GM18873 (cell line): ENCODE measurements around the gene NRXN3.

Experiments used
- ATAC-seq: cut with Tn5 transposase; IDR thresholded peaks from one replicate; pipeline ENCODE4 v1.9.1; 2021; ENCODE audit warnings: mild to moderate bottlenecking, moderate library complexity, moderate number of reproducible peaks; ENCODE audit not compliant: unreplicated experiment, low FRiP score

Gene NRXN3

DNA sequence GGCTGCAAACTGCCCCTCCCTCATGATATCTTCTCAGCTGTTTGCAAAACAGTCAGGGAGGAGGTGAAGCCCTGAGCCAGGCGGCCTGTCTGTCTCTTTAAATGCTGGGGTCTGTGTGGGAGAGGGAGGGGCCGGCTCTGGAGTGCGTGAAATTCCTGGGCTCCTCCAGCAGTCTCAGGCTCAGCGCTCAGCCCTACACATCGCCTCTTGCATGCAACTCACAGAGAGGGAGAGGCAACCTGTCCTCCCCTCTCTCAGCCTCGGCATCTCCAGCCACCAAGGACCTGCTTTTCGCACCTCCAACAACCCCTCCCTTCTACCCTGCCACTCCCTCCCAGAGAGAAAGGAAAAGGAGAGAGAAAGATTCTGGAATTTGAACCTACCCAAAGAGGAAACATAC lies at the start of gene NRXN3:
TSS of gene NRXN3 (plus strand) at position 171 of the 400 bp plus-strand sequence. CDS start 72,721 bp downstream, outside the sequence.
- ATAC-seq, result no peak

DNA sequence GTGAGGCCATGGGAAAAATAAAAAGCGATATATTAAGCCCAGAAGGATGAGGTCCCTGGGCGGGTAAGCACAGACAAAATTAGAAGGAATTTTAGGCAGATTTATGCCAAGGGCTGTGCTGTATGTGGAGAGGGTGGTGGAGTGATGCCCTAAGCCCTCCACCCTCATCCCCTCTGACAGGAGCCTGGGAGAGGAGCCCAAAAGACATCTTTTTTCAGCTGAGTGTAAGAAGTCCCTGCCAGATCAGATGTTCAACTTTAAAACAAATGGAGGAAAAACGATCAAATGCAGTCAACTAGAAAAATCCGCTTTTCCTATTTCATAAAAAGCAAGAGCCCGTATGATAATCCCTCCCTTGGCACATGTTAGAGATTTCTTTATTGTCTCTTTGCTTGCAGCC lies 47.7 kb upstream of the NRXN3 start:
- no peak for ATAC-seq

DNA sequence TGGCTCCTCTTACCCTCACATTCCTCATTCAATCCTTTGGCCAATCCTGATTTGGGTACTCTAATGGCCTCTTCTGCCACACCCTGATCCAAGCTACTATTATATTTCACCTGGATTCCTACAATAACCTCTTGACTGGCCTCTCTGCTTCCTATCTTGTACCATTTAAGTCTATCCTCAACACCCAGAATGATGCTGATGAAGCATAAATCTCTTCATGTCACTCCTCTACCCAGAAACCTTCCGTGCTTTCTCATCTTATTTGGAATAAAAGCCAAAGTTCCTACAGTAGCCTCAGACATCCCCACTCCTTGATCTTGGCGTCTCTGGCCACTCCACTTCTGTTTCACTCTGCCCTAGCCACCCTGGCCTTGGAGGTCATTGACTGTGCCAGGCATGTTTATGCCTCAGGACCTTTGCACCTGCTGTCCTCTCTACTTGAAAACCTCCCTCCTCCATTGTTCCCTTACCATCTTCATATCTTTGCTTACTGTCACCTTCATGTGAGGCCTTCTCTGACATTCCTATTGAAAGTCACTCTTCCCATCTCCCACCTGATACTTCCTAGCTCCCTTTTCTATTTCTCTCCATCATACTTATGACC lies 46.4 kb upstream of the NRXN3 start:
- no peak for ATAC-seq

DNA sequence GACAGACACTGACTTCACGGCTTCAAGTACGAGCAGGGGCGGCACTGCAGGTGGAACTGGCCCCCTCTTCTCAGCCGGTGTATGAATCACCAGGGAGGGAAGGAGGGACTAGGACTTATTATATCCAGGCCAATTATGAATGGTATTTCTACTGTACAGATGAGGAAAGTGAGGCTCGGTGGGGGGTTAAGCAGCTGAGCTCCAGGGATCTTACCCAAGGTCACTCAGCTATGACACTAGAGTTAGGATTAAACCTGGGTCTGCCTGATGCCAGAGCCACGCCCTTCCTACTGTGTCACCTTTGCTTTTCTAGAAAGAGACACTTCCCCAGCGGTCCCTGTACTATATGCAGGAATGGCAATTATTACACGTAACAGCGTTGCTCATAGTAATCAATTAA lies 42.2 kb upstream of the NRXN3 start:
- ATAC-seq, result no peak

DNA sequence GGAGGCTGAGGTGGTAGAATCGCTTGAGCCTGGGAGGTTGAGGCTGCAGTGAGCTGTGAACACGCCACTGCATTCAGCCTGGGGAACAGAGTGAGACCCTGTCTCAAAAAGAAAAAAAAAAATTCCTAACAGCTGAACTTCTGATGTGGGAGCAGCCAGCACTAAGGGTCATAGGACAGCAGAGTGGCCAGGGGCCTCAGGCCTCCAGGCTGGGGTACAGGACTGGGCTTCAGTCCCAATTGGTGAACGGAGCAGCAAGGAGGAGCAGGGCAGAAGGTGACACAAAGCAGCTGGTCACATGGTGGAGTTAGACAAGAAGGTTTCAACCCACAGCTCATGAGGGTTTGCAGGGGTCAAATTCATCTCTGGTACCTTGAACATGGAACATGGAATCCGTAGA lies 40.8 kb upstream of the NRXN3 start:
- ATAC-seq, result no peak

DNA sequence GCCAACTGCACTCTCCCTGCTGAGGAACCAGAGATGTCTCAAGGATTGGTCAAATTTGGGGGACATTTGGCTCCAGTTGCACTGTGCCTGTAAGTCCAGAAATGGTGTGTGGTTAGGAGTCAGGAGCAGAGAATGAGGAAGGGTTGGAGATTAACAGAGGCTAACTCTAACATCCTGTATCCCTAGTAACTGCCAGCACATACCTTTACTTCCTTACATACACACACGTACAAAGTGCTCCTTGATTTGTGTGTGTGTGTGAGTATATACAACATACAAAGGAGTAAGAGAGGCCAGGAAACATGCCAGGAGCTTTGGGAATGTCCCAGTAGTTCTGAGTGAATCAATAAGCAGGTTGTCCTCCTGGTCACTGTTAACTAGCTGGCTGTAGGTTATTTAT lies 39.8 kb upstream of the NRXN3 start:
- ATAC-seq, result no peak

DNA sequence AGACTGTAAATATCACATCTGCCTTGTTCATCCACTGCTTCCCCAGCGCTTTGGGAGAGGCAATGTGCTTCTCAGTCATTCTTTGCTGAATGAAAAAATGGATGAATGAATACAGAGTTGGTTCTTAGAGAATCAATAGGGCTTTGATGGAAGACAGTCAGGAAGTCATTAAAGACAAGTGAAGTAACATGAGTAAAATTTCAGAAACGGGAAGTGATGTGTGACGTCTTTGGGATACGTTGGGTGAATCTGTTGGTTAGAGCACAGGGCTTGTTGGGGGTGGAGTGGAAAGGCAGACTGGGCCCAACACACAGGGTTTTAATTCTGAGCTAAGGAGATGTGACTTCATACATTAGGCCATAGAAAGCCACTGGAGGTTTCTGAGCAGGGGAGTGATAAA lies 39.0 kb upstream of the NRXN3 start:
- ATAC-seq, result no peak

DNA sequence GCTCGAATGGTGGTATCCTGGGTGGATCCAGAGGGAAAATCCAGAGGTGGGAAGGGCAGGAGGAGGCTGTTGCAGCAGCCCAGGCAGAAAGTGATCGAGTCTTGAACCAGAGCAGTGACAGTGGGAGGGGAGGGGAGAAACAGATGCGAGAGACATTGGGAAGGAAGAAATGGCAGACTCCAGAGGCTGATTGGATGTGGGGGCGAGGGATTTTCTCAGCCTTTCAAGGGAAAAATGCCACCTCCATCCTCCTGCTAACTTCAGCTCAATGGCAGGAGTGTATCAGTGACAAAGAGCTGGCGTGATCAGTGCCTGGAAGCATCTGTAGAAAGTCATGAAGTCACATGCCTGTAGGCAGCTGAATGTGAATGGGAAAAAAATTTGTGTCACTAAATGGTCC lies 38.6 kb upstream of the NRXN3 start:
- no peak for ATAC-seq

DNA sequence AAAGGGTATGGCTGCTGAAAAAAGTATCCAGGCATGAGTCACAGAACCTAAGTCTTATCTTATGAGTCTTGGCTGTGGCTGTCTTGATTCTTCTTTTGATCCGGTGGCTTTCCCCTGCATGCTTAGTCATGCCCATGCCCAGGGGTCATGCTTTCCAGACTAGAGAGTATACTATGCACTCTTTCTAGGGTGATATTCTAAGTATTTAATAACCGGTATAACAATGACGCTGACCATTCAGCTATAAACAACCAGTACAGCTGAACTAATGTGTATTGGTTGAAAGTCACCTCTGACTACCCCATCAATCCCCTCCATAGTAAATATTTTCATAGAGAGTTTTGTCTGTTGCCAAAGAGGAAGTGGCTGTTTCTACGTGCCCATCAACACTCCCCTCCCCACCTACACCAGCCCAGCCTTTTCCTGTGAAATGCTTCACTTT lies 34.7 kb upstream of the NRXN3 start:
- no peak for ATAC-seq

DNA sequence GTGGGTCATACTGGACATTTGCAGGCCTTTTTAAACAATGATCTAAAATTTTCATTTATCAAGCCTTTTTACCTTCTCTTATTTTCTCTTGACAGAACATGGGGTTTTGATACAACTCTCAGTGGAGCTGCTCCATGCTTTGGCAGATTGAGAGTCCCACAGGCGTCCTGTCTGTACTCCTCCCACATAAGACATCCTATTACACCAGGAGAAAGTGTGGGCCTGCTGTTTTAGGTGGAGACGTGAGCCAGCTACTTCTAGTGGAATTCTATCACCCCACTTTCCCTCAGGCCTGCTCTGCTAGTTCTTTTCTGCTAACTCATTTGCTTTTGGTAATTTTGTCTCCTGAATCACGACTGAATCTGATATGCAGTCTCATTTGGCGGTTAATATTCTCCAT lies 33.5 kb upstream of the NRXN3 start:
- ATAC-seq, result no peak

DNA sequence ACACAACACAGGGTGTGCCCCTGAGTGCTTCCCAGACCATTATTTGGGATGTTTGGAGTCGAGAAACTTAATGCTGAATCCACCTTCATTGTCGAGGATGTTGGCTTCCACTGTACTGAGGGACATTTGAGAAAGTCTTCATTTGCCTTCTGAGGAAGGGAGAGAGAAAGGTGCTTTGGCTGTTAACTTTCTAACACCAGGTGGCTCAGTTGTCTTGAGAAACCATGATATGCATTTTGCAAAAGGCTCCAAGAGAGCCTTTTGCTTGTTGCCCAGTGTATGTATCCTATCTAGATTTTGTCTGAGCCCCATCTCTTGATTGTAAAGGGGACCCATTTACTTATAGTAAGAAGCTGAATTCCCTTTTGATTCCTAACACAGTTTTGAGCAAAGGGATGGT lies 28.6 kb upstream of the NRXN3 start:
- ATAC-seq, result no peak

DNA sequence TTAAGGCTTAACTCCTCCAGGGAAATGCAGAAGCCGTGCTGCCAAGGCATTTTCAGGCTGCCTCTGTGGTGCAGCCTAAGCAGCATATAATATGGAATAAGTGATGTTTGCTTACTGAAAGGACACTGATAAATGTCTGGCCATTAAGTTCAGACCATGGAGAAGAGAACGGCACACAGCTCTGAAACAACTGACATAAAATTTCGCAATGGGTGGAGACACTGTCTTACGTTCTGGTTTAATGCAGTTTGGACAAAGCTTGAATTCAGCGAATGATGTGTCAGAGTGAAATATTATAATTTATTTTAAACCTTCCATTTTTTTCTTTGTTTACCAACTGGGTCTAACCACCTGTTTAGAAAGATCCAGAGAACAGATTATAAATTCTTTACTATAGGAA lies 27.2 kb upstream of the NRXN3 start:
- ATAC-seq, result no peak

DNA sequence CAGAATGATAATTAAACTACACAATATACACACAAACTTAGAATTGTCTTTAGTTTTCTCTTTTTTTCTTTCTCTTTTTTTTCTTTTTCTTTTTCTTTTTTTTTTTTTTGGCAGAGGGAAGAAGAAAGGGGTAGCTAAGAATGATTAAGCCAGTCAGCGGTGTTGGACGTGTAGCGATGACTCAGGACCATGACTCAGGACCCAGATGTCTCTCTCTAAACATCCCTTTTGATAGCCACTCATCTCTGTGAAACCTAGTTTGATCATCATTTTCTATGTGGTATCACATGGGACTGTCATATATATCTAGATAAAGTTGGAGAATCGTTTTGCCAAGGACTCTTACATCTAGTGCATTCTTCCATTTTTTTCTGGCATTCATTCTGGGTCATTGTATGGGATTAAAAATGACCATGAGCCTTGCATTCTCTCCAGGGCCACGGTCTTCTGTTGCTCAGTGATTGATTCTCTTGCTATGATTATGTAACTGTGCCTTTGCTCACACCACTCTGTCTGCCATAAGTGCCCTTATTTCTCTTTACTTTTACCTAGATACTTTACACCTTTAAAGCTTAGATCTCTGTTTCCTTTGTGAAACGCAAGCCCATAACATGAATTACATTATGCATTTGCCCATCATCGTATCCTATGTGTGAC lies 26.6 kb upstream of the NRXN3 start:
- ATAC-seq, result no peak

DNA sequence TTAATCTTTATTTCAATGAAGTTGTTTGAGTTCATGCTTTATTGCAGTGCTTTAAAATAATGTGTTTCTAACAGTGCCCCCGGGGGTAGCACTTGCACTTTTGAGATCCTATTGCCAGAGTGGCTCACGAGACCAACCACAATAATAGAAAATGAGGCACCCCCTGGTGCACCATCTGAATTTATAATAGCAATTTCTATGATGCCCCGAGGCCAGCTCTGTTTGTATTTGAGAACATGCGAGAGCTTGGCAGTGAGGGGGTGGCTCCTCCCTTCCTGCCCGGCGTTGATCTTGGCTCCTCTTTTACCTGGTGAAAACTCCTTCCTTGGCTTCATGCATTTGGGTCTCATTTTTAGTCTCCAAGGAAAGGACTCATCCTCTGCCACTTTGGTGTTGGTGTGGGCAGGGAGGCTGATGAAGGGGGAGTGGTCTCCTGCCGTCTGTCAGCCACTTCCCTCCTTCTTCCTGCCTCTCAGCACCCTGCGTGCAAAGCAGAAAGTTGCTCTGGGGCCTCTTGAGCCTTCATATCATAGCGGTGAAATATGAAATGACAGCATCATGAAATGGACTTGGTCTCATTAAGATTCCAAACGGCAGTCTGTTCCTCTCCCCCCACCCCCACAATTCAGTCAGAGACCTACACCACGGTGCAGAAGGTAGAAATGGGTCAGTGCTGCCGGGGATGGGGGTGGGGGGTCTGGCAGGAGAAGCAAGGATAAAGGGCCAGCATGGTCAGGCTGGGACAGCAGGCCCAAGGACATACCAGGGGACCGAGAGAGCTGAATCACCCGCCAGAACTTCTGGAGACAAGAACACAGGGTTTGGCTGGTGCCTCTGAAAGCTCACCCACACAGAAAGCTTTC lies 17.7 kb upstream of the NRXN3 start:
- ATAC-seq, result no peak

DNA sequence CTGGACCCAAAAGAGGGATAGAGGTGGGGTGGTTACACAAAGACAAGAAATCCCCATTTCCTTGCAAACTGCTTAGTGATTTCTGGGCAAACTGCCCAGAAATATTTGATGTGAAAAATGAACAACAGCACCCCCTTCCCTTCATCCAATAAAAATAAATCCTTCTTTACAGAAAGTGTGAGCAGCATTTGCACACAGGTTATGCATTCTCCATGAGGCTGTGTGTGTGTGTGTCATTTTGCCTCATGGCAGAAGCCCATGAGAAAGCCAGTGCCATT lies 17.2 kb upstream of the NRXN3 start:
- no peak for ATAC-seq

DNA sequence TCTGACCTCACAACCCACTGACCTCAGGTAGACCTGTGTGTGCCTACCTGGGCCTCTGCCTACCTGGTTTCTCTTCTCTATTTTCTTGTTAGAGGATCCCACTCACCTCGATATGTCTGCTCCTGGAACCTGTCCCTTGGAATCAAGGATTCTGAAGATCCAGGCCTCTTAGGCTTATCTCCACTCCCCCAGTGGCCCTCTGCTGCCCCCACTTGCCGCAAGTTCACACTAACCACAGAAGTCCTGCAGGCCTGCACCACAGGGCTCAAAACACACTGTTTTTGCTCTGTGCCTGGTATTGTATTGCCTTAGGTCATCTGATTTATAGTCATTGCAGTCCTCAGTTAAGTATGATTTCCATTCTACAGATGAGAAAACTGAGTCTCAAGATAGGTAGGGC lies 15.3 kb upstream of the NRXN3 start:
- ATAC-seq, result no peak

DNA sequence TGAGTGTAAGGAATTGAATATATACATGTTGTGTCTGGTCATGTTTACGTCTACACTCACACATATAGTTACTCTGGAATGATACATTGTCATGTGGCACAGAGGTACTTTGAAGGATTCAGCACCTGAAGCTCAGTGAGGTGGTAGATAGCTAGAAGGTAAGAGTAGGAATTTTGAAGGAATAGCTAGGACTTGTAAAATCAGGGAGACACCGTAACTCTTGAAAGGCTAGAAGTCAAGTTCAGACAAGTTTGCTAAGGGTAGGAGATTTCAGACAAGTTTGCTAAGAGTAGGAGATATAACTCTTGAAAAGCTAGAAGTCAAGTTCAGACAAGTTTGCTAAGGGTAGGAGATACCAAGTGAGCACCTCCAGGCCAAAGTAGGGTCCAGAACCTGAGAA lies 14.0 kb upstream of the NRXN3 start:
- ATAC-seq, result no peak

DNA sequence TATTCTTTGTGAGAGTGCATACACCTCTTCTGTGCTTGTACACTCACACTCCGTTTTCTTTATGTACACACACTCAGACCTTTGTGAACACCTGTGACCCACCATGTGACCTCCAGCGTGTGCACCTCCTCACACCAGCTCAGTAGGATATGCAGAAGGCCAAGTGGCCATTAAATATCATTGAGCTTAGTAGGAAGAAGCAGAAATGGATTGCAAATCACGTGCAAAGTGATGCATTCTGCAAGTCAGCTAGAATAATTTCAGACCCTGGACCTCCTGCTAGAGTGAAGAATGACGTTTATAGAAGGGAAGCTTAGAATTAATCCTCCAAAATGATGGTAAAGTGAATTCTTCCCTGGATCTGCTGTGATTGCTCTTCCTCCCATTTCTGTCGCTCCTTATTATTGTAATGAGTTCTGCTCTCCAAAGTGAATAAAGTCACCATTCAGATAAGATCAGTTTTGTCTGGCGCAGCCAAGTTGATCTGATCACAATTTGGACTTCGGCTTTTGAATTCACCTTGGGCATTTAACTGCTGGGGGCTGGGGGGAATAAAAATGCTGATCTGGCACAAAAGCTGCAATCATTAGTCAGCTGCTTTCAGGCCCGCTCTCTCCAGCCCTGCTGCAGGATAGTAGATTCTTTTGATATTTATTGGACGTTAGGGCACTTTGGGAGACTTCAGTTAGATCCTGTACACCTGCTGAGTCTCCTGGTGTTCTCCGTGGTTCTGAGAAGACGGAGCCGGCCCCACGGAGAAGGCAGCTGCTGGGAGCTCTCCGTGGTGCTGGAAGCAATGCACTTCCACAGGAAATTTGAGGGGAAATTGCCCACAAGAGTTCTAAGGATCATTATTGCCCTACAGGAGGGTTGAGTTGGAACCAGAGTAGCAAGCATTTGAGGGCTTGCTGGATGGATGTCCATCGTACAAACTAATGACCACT lies 12.4 kb upstream of the NRXN3 start:
- no peak for ATAC-seq

DNA sequence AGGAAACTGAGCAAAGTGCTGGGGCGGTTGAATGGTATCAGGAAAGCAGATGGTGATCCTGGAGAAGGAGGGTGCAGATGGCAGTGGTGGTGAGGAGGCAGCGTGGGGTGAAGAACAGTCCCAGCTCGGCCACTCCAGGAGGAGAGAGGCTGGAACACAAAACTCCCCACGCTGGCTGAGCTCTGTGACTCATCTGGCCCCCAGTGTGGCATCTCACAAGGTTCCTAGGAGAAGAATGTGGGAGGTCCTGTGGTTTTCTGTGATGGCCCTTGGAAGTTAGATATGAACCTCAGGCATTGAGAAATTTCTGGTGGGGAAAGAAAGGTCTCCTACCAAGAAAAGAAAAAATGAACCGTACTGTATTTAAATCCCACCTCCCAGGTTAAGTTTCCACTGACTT lies 8.0 kb upstream of the NRXN3 start:
- ATAC-seq, result no peak

DNA sequence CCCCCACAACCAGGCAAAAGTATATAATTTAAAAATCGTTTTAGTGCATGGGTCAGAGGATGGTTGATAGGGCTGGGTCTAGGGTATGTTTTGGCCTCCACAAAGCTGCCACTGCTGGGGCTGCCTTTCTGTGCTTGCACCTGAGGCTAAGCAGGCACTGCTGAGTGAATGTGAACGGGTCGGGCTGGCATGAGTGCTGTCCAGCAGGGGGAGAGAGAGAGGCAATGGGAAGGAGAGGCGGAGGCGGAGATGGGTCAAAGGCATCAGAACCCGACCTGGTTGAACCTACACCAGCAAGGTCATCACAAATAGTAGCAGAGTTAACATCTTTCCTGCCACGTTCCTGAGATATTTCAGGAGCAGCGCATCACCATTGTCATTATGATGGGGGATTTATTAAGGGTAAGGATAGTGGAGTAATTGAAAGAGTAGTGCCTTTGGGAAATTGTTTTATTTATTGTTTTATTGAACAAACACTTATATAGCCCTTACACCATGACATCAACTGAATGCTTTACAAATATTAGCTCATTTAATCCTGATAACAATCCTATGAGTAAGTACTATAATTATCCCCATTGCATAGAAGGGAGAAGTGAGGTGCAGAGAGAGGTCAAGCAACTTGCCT lies 5.8 kb upstream of the NRXN3 start:
- ATAC-seq, result no peak
